HK-2 (cell line): ENCODE results near the gene TM9SF1.

Source experiments
- DNase-seq: peaks from one replicate; pipeline ENCODE4 v3.0.0-alpha.2; 2018; ENCODE audit not compliant: unreplicated experiment

Gene TM9SF1

GRCh38 chr14:24196071-24197055 is 1.1 kb upstream of the TM9SF1 start:
- DNase-seq, result no peak

- no peak for DNase-seq
Observed at GRCh38 chr14:24194873-24195185, 412 bp downstream of the TM9SF1 start.

DNA sequence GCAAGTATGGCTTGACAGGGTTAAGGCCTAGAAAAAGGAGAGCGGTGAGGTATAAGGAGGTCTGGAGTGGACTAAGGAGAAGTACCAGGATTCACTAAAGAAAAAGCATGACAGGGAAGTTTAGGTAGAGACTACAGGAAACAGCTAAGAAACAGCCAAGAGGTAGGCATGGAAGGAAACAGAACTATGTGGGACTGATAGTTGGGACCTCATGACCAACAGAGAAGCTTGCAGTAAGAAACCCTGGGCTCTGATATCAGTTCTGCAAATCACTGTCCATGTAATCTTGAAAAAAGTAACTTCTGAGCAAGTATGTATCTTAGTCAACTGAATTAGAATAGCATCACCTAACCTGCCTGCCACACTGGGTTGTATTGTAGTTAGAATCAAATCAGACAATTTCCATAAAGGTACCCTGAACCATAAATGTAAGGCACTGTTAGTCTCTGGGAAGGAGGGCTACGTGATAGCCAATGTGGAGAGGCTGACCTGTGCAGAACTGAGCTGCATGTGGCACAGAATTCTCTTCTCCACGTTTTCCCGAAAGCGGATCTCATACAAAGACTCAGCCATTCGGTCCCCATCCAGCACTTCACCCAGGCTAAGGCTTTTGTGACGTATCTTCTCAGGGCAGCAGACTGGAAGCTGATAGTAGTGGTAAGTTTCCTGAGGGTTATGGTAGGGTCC is 912 bp downstream of the TM9SF1 start:
- no peak for DNase-seq

- no peak for DNase-seq
Observed at GRCh38 chr14:24192933-24193332, 2.3 kb downstream of the TM9SF1 start.

GRCh38 chr14:24190416-24190815 is 4.8 kb downstream of the TM9SF1 start:
- no peak for DNase-seq

DNA sequence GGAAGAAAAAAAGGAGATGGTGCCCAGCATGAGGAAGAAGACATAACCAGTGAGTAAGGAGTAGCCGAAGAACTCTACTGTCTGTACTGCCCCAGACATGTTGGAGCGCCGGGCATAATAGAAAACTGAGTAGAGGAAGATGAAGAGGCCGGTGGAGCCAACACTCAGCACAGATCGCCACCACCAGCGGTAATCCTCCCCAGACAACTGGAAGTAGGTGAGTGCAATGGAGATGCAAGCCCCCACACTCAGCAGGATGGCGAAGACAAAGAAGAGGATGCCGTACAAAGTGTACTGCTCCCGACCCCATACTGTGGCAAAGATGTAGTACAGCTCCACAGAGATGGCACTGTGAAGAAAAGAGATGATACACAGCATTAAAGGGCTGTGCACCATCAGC is 5.8 kb downstream of the TM9SF1 start:
- no peak for DNase-seq

GRCh38 chr14:24189059-24189375 is 6.2 kb downstream of the TM9SF1 start:
- no peak for DNase-seq

DNA sequence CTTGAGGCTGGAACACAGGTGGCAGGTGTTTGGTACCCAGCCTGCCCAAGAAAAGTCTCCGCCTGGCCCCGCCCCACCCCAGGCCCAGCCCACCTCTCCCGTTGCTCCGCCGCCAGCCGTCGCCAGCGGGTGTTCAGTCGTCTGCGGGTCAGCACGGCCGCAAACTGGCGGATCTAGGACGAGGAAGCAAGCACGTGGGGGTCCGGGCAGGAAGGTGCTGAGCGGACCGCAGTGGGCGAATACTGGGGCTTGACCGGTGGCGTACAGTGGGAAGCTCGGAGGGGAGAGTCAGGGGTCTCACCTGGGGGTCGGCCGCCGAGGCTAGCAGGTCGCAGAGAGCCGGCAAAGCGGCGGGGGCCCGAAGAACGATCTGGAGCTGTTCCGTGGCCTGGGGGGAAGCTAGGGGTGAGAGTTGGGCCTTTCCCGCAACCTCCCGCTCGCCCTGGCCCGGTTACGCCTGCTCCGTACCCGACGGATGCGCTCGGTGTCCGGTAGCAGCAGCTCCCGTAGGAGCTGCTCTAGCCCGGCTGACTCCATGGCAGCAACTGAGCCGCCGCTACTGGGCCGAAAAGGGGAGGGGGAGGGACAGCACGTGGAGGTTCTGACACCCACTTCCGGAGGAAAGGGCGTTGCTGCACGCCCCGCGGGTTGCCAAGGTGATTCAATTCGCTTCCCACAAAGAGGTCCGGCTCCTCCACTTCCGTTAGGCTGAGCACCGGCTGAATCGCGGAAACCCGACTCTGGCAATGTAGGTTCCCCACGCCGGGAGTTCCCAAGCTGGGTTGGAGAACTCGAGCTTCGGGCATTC is 6.8 kb downstream of the TM9SF1 start, which contains the start of gene IPO4:
Gene IPO4, minus strand, starts transcription at position 566 of the 808 bp plus-strand sequence. Its CDS starts 29 bp downstream, at position 537.
- DNase-seq, result peak; percentile 96

GRCh38 chr14:24187539-24187915 is 7.7 kb downstream of the TM9SF1 start:
- no peak for DNase-seq

GRCh38 chr14:24186831-24187538 is 8.3 kb downstream of the TM9SF1 start:
- no peak for DNase-seq

DNA sequence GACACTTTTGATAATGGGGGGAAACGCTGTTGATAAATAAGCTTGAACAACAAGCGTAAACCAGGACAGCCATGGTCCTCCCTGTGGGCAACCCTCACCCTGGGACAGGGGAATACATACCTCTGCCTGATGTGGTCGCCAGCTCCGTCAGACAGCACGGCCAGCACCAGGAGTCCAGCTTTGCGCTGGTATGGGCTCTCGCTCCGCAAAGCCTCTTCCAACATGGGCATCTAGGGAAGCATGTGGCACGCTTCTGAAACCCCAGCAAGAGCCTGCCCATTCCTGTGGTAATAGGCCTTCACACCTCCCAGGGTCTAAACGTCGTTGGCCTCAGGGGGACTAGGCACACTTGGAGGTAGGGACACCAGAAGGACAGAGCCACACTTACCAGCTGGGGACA is 9.5 kb downstream of the TM9SF1 start:
- DNase-seq, result no peak

GRCh38 chr14:24185026-24185425 is 10.2 kb downstream of the TM9SF1 start:
- no peak for DNase-seq

DNA sequence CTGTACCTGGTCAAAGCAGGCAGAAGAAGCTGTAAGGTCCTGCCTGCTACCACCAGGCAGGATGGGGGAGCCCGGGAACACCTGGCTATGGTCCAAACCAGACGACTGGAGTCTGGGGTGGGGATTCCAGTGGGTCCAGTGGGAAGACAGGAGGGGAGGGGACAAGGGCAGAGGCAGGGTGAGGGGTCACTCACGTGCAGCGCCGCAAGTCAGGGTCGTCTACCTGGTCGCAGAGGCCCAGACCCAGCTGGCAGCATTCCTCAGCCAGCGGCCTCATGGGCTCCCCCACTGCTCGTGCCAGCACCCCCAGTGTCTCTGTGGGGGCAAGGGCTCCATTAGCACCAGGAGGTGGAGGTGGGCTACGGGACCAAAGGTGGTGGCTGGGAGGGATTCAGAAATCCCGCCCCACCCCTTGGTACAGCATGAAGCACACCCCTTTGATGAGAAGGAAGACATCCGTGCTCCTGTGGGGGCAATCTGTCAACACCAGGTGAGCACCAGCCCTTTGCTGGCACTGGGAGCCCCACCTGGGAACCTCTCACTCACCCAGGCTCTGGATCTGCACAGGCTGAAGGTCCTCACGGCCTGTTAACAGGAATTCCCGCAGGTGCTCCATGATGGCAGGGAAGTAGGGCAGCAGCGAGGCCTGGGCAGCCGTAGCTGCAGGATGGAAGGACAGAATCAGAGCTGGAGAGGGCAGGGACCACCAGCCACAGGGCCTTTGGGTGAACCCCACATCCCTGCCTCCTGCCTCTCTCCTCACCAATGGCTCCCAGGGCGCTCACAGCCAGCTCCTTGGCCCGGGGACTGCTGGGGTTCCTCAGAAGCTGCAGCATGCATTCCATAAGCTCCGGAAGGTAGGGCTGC is 10.9 kb downstream of the TM9SF1 start:
- no peak for DNase-seq

- no peak for DNase-seq
Observed at GRCh38 chr14:24183014-24183481, 12.2 kb downstream of the TM9SF1 start.

GRCh38 chr14:24182110-24182882 is 12.9 kb downstream of the TM9SF1 start:
- DNase-seq, result no peak

DNA sequence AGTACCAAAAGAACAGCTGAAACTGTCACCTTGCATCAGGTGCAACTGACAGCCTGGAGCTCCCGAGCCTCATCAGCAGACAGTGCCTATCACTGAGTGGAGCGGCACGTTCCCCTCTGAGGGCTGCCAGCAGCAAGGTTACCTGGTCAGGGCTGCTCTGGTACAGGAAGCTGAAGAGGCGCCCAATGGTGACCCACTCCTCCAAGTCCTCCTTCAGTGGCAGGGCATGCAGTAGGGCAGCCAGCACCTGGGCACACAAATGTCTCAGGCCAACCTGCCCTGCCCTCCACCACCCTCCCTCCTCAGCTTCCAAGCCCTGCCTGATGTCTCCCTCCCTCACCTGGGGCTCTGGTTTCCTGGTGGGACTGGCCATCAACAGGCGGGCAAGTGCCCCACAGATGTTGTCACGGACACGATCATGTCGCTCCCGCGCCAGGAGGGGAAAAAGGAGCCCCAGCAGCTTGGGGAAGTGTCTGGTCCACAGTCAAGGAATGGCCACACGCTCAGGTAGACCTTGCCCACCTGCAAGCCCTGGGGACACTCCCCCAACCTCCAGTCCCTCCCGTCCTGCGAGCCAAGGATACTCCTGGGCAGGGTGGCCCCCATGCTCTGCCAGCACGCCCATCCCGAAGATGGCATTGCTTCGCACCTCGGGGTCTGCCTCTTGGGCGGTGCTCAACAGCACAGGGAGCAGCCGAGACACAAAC is 13.7 kb downstream of the TM9SF1 start:
- no peak for DNase-seq

- peak; percentile 65 for DNase-seq
Observed at GRCh38 chr14:24179961-24180796, 15.1 kb downstream of the TM9SF1 start.

DNA sequence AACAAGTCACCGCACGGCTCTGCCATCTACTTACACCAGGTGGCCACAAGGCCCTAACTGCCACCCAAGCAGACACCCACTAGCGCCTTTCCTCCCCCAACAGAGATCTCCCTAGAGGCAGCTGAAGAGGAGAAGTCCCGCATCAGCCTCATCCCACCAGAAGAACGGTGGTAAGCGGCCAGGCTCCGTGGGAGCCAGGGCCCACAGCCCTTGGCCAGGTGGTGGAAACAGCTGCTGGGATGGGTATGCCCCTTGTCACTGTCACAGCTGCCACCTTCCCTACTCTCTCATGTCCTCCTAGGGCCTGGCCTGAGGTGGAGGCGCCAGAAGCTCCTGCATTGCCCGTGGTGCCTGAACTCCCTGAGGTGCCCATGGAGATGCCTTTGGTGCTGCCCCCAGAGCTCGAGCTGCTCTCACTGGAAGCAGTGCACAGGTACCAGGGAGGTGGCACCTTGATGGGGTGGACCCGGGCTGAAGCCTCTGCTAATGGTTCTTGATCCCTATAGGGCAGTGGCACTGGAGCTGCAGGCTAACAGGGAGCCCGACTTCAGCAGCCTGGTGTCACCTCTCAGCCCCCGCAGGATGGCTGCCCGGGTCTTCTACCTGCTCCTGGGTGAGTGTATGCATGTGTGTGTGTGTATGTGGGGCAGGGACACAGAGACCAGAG is 15.8 kb downstream of the TM9SF1 start:
- no peak for DNase-seq
